K562 (cell line): ENCODE measurements around the gene IRF2BP2. TPM values are rescaled to one million over a fixed set of nuclear protein-coding genes. Genes with fewer than 3 reads are reported as not detected.

Source experiments
- BMI1 ChIP-seq: fragments of 150-350 bp; IDR thresholded peaks from 2 replicates; pipeline ENCODE4 v1.6.1; 2014; ENCODE audit warnings: low read length
- CCNT2 ChIP-seq: IDR thresholded peaks from 2 replicates; pipeline ENCODE4 v1.6.1; 2011; ENCODE audit warnings: borderline replicate concordance, low read depth, mild to moderate bottlenecking, moderate library complexity, mixed read lengths, low read length; ENCODE audit not compliant: insufficient read length; ENCODE audit errors: extremely low read depth
- DDX20 ChIP-seq: fragments of 450-650 bp; IDR thresholded peaks from 2 replicates; pipeline ENCODE4 v1.6.1; 2016; ENCODE audit warnings: missing genetic modification characterization, low read depth, mild to moderate bottlenecking, missing compliant biosample characterization, moderate library complexity
- FIP1L1 ChIP-seq: fragments of 200-400 bp; formaldehyde crosslinking; IDR thresholded peaks from 2 replicates; pipeline ENCODE4 v1.6.1; 2018; ENCODE audit warnings: mild to moderate bottlenecking, low read depth, low read length; ENCODE audit not compliant: poor library complexity, severe bottlenecking
- FOXJ2 ChIP-seq: fragments of 200-800 bp; sonication (Bioruptor generic); IDR thresholded peaks from 2 replicates; pipeline ENCODE4 v1.6.1; 2016; ENCODE audit warnings: missing genetic modification characterization, missing compliant biosample characterization
- GABPB1 ChIP-seq: sonication (generic); formaldehyde crosslinking; IDR thresholded peaks from 2 replicates; pipeline ENCODE4 v1.8.0; 2022; ENCODE audit warnings: mild to moderate bottlenecking, missing genetic modification reagents
- HMBOX1 ChIP-seq: sonication (generic); IDR thresholded peaks from 2 replicates; pipeline ENCODE4 v1.6.1; 2016
- HNRNPUL1 ChIP-seq: fragments of 200-400 bp; formaldehyde crosslinking; IDR thresholded peaks from 2 replicates; pipeline ENCODE4 v1.6.1; 2017; ENCODE audit warnings: low read length
- KDM4B ChIP-seq, 2 experiments: fragments of 450-650 bp in 1 of 2; sonication (generic) in 1 of 2; IDR thresholded peaks; 2 replicates each; pipeline ENCODE4 v1.6.1; 2016 to 2017; ENCODE audit warnings: borderline replicate concordance in 2 of 2, antibody characterized with exemption in 1 of 2, low read depth in 1 of 2, mild to moderate bottlenecking in 1 of 2
- KHSRP ChIP-seq: fragments of 450-650 bp; IDR thresholded peaks from 2 replicates; pipeline ENCODE4 v1.6.1; 2017
- MYBL2 ChIP-seq, 2 experiments: fragments of 450-650 bp in 1 of 2; sonication (generic) in 1 of 2; formaldehyde crosslinking in 1 of 2; IDR thresholded peaks; 2 replicates each; pipeline versions ENCODE4 v1.6.1 to v1.8.1; 2017 to 2022; ENCODE audit warnings: borderline replicate concordance in 1 of 2, inconsistent platforms in 1 of 2, low read depth in 1 of 2, mild to moderate bottlenecking in 1 of 2, missing genetic modification reagents in 1 of 2, moderate library complexity in 1 of 2
- NR0B1 ChIP-seq: fragments of 450-650 bp; IDR thresholded peaks from one replicate; pipeline ENCODE4 v1.6.1; 2018; ENCODE audit warnings: mild to moderate bottlenecking, moderate library complexity; ENCODE audit not compliant: partially characterized antibody
- NR2F6 ChIP-seq: fragments of 450-650 bp; formaldehyde crosslinking; IDR thresholded peaks from 2 replicates; pipeline ENCODE4 v1.4.0; 2020; ENCODE audit warnings: mild to moderate bottlenecking
- PML ChIP-seq: IDR thresholded peaks from 2 replicates; pipeline ENCODE4 v1.6.1; 2012; ENCODE audit warnings: low read length, inconsistent platforms
- POLR2A ChIP-seq: fragments of 450-650 bp; conservative IDR thresholded peaks from 2 replicates; pipeline ENCODE4 v1.6.1; 2016
- POU5F1 ChIP-seq: fragments of 150-350 bp; IDR thresholded peaks from 2 replicates; pipeline ENCODE4 v1.6.1; 2014; ENCODE audit warnings: borderline replicate concordance, low read length, low read depth, mild to moderate bottlenecking; ENCODE audit not compliant: partially characterized antibody
- PTTG1 ChIP-seq: fragments of 450-650 bp; IDR thresholded peaks from 2 replicates; pipeline ENCODE4 v1.6.1; 2016; ENCODE audit warnings: low read depth, mild to moderate bottlenecking, missing genetic modification characterization, missing compliant biosample characterization
- SRF ChIP-seq, 2 experiments: fragments of 250-450, 450-650 bp in 1 of 2; sonication (Bioruptor Pico) in 1 of 2; sonication (generic) in 1 of 2; formaldehyde crosslinking; IDR thresholded peaks; 2 replicates each; pipeline versions ENCODE4 v1.5.0 to v1.5.1; 2020 to 2022; ENCODE audit warnings: mild to moderate bottlenecking in 1 of 2, missing genetic modification reagents in 1 of 2
- TEAD4 ChIP-seq, 2 experiments: sonication (generic) in 1 of 2; formaldehyde crosslinking in 1 of 2; IDR thresholded peaks; 2 replicates each; pipeline versions ENCODE4 v1.6.1 to v1.8.0; 2012 to 2022; ENCODE audit warnings: borderline replicate concordance in 1 of 2, inconsistent platforms in 1 of 2, low read length in 1 of 2, mild to moderate bottlenecking in 1 of 2, missing genetic modification reagents in 1 of 2
- ZC3H4 ChIP-seq: sonication (generic); formaldehyde crosslinking; IDR thresholded peaks from 2 replicates; pipeline ENCODE4 v1.9.0; 2021; ENCODE audit warnings: missing genetic modification reagents, borderline replicate concordance
- ZNF146 ChIP-seq: IDR thresholded peaks from one replicate; pipeline ENCODE4 v1.6.1; 2018; ENCODE audit warnings: missing compliant biosample characterization; ENCODE audit not compliant: unreplicated experiment
- ZNF175 ChIP-seq: fragments of 200-800 bp; sonication (Bioruptor generic); IDR thresholded peaks from 2 replicates; pipeline ENCODE4 v1.6.1; 2016; ENCODE audit warnings: low read depth, mild to moderate bottlenecking, missing genetic modification characterization, missing compliant biosample characterization
- ZNF253 ChIP-seq: fragments of 250-450 bp; sonication (Bioruptor Pico); conservative IDR thresholded peaks from 2 replicates; pipeline ENCODE4 v1.6.1; 2021; ENCODE audit warnings: mild to moderate bottlenecking
- ZNF77 ChIP-seq: fragments of 250-450 bp; sonication (Bioruptor Pico); IDR thresholded peaks from 2 replicates; pipeline ENCODE4 v1.5.0; 2020
- polyA plus RNA-seq, 8 experiments: library from polyadenylated mRNA; depleted of rRNA in 4 of 8; stranded (reverse) in 5 of 8; unstranded in 3 of 8; fragments of >200 nt; fragmentation: Nextera tagmentation in 2 of 8; fragmentation: Illumina TruSeq in 1 of 8; extraction: Ambion mirVana in 2 of 8; extraction: Trizol in 1 of 8; gene quantifications; 2 replicates each; pipeline versions ENCODE4 v1.2.1 to v1.2.3, GENCODE V29; 2011 to 2014; ENCODE audit warnings: inconsistent platforms in 1 of 8, missing spikeins in 1 of 8
- total RNA-seq, 7 experiments: library from RNA; depleted of rRNA in 6 of 7; stranded (reverse); fragments of >200 nt in 6 of 7; fragmentation: Illumina TruSeq in 2 of 7; extraction: Trizol in 2 of 7; gene quantifications; 2 replicates each; pipeline versions ENCODE4 v1.2.1 to v1.2.3, GENCODE V29; 2011 to 2021; ENCODE audit warnings: low replicate concordance in 1 of 7

The IRF2BP2 gene
- total and polyA plus RNA-seq, 9 of the 15 experiments (the other 6 are each of a cell fraction or from before 2014, with no cell fraction given) = 7.7 to 68.6 (median 22.1) TPM

GRCh38 chr1:234599617-234600417, 10.2 kb downstream of the IRF2BP2 start (continued):
- TF ChIP-seq TEAD4 (IDR thresholded peaks at IDR 0.05; ENCODE audit: low read length) (no peak), TEAD4 (CRISPR knock-in tag; IDR thresholded peaks at IDR 0.05; ENCODE audit: borderline replicate concordance) (peak; percentile 95), HNRNPUL1 (no peak), GABPB1 (CRISPR knock-in tag) (peak; percentile 49; the same call in 1 of the 2 replicates), ZNF175 (peak; percentile 72), BMI1 (no peak), ZC3H4 (CRISPR knock-in tag) (no peak), ZNF146 (CRISPR knock-in tag) (no peak), POU5F1 (no peak), ZNF253 (CRISPR knock-in tag) (no peak), HMBOX1 (no peak), KDM4B (IDR thresholded peaks at IDR 0.05; ENCODE audit: borderline replicate concordance in 2 of 2, low read depth in 1 of 2) (peak in 1 of 2 experiments; percentile 57; a peak in 1 of 4 replicates), PML (no peak), DDX20 (tag) (no peak), POLR2A (peak; percentile 79), FOXJ2 (no peak), PTTG1 (tag) (no peak), CCNT2 (peak; percentile 82), NR0B1 (no peak), MYBL2 (IDR thresholded peaks at IDR 0.05; ENCODE audit: low read depth) (no peak), MYBL2 (CRISPR knock-in tag; IDR thresholded peaks at IDR 0.05; ENCODE audit: borderline replicate concordance) (no peak), NR2F6 (CRISPR knock-in tag) (no peak), ZNF77 (no peak), FIP1L1 (peak; percentile 81), KHSRP (no peak), SRF (CRISPR knock-in tag; IDR thresholded peaks at IDR 0.05) (peak in 1 of 2 experiments; percentile 86; a peak in 1 of 4 replicates)
